Activated CD4-positive, alpha-beta T cell treated with anti-CD3 and anti-CD28 coated beads for 4 hours (primary cell): ENCODE data around the gene PCDHA5.

ENCODE experiments used
- DNase-seq, 2 donors: peaks; one replicate each; pipeline ENCODE4 v3.0.0-alpha.2; 2020

Gene PCDHA5

DNA sequence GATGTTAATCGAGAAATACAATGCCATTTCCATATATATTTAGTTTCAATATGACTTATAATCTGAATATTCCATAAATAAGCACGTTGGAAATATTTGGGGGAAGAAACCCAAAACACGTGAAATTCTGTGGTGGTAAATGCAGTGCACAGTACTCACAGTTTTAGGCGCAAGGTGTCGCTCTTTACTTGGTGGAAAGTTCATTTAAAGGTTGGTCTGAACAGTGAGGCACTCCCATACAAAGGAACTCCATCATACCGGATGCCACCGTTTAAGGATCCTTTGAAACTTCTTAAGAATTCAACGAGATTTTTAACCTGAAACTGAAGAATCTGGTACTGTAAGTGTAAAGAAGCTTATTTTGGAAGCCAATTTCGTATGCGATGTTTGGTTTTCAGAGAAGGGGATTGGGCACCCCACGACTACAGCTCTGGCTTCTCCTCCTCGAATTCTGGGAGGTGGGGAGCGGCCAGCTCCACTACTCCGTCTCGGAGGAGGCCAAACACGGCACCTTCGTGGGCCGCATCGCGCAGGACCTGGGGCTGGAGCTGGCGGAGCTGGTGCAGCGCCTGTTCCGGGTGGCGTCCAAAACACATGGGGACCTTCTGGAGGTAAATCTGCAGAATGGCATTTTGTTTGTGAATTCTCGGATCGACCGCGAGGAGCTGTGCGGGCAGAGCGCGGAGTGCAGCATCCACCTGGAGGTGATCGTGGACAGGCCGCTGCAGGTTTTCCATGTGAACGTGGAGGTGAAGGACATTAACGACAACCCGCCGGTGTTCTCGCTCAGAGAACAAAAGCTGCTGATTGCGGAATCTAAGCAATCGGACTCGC is 47.5 kb downstream of the PCDHA5 start, which contains the start of gene PCDHA11:
TSS of gene PCDHA11 (plus strand) at position 237 of the 834 bp plus-strand sequence. CDS start at position 384, 147 bp downstream.
- DNase-seq: no peak

DNA sequence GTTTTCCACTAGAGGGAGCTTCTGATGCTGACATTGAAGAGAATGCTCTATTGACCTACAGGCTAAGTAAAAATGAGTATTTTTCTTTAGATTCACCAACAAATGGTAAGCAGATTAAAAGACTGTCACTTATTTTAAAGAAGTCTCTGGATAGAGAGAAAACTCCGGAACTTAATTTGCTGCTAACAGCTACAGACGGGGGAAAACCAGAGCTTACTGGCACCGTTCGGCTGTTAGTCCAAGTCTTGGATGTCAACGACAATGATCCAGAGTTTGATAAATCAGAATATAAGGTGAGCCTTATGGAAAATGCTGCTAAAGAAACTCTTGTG is 48.1 kb downstream of the PCDHA5 start:
- no peak for DNase-seq

DNA sequence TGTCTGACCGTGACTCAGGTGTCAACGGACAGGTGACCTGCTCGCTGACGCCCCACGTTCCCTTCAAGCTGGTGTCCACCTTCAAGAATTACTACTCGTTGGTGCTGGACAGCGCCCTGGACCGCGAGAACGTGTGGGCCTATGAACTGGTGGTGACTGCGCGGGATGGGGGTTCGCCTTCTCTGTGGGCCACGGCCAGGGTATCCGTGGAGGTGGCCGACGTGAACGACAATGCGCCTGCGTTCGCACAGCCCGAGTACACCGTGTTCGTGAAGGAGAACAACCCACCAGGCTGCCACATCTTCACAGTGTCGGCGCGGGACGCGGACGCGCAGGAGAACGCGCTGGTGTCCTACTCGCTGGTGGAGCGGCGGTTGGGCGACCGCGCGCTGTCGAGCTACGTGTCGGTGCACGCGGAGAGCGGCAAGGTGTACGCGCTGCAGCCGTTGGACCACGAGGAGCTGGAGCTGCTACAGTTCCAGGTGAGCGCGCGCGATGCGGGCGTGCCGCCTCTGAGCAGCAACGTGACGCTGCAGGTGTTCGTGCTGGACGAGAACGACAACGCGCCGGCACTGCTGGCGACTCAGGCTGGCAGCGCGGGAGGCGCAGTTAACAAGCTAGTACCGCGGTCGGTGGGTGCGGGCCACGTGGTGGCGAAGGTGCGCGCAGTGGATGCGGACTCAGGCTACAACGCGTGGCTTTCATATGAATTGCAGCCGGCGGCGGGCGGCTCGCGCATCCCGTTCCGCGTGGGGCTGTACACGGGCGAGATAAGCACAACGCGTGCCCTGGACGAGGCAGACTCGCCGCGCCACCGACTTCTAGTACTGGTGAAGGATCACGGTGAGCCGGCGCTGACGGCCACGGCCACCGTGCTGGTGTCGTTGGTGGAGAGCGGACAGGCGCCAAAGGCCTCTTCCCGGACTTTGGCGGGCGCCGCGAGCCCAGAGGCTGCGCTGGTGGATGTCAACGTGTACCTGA is 49.1 kb downstream of the PCDHA5 start:
- no peak for DNase-seq
